GM21390 (cell line): ENCODE measurements around the gene GPR62.
"Not testable (repeated sequence)": the region's sequence is repeated elsewhere in the genome, so short reads cannot be mapped to it uniquely, and the experiment has no call there.

Experiments used
- ATAC-seq: cut with Tn5 transposase; IDR thresholded peaks from one replicate; pipeline ENCODE4 v1.9.1; 2021; ENCODE audit not compliant: unreplicated experiment

Gene GPR62

GRCh38 chr3:51955175-51955892 lies at the start of gene GPR62:
GPR62 (plus strand) TSS chr3:51955381; CDS start chr3:51955653, 272 bp downstream.
- ATAC-seq = no peak

GRCh38 chr3:51908026-51908425 lies 47.2 kb upstream of the GPR62 start:
- ATAC-seq = no peak

GRCh38 chr3:51916418-51916817 lies 38.8 kb upstream of the GPR62 start:
- ATAC-seq = no peak

- no peak for ATAC-seq
Measured at GRCh38 chr3:51921081-51921578, 34.1 kb upstream of the GPR62 start.

- ATAC-seq = no peak
Measured at GRCh38 chr3:51927061-51927977, 27.9 kb upstream of the GPR62 start.

GRCh38 chr3:51928438-51928837 lies 26.7 kb upstream of the GPR62 start:
- no peak for ATAC-seq

GRCh38 chr3:51928981-51929380 lies 26.2 kb upstream of the GPR62 start:
- ATAC-seq = not testable (repeated sequence)

- no peak for ATAC-seq
Measured at GRCh38 chr3:51929420-51930003, 25.7 kb upstream of the GPR62 start.

GRCh38 chr3:51930439-51930838 lies 24.7 kb upstream of the GPR62 start:
- ATAC-seq = no peak

- ATAC-seq = no peak
Measured at GRCh38 chr3:51931756-51932155, 23.4 kb upstream of the GPR62 start.

GRCh38 chr3:51932471-51933370 lies 22.5 kb upstream of the GPR62 start:
- no peak for ATAC-seq

- no peak for ATAC-seq
Measured at GRCh38 chr3:51933471-51934138, 21.6 kb upstream of the GPR62 start.

- ATAC-seq = no peak
Measured at GRCh38 chr3:51934139-51934850, 20.9 kb upstream of the GPR62 start.

- ATAC-seq = no peak
Measured at GRCh38 chr3:51934991-51935885, 19.9 kb upstream of the GPR62 start.

- ATAC-seq = no peak
Measured at GRCh38 chr3:51935886-51936755, 19.1 kb upstream of the GPR62 start.

GRCh38 chr3:51937014-51937413 lies 18.2 kb upstream of the GPR62 start:
- no peak for ATAC-seq
